LNCaP clone FGC (cell line): ENCODE data around the gene SLC7A11.

Experiments used
- DNase-seq: peaks from one replicate; pipeline ENCODE4 v3.0.0-alpha.2; 2011; ENCODE audit warnings: low read depth
- H3K4me3 ChIP-seq: 2 replicates; pipeline ENCODE4 v1.5.1; 2011; ENCODE audit warnings: mild to moderate bottlenecking, low read depth, low read length, control low read depth
- CTCF ChIP-seq: IDR thresholded peaks from 2 replicates; pipeline ENCODE4 v1.5.1; 2012; ENCODE audit warnings: mild to moderate bottlenecking; ENCODE audit not compliant: control insufficient read depth, insufficient read depth; ENCODE audit errors: extremely low read depth

SLC7A11 gene

GRCh38 chr4:138177278-138177968 lies 64.7 kb downstream of the SLC7A11 start:
- no peak for DNase-seq
- H3K4me3 ChIP-seq, result no peak overlapping the region
- TF ChIP-seq CTCF, result no peak

- DNase-seq, result peak; percentile 82
- no peak overlapping the region for H3K4me3 ChIP-seq
- TF ChIP-seq CTCF, result peak; percentile 37; the same call in 1 of the 2 replicates
These were observed 67.0 kb downstream of the SLC7A11 start for GRCh38 chr4:138174981-138175794.

GRCh38 chr4:138164208-138164607 lies 77.9 kb downstream of the SLC7A11 start:
- no peak for DNase-seq
- TF ChIP-seq CTCF, result no peak
- no peak overlapping the region for H3K4me3 ChIP-seq

- DNase-seq, result no peak
- H3K4me3 ChIP-seq, result no peak overlapping the region
- no peak for TF ChIP-seq CTCF
These were observed 79.0 kb downstream of the SLC7A11 start for GRCh38 chr4:138163171-138163570.

- H3K4me3 ChIP-seq, result no peak overlapping the region
- DNase-seq, result no peak
- TF ChIP-seq CTCF, result no peak
These were observed 79.9 kb downstream of the SLC7A11 start for GRCh38 chr4:138162259-138162658.

- no peak for DNase-seq
- no peak overlapping the region for H3K4me3 ChIP-seq
- TF ChIP-seq CTCF, result no peak
These were observed 80.8 kb downstream of the SLC7A11 start for GRCh38 chr4:138161351-138161750.
